RWPE1 (cell line): ENCODE results near the gene RTN3.
"Not testable (repeated sequence)": the region's sequence is repeated elsewhere in the genome, so short reads cannot be mapped to it uniquely, and the experiment has no call there.

ENCODE experiments used
- CTCF ChIA-PET: fragments of 350-600 bp; sonication (Branson Sonifier 250); formaldehyde crosslinking; extraction: SDS; loops from one replicate; lab custom pipeline; 2021; lab: Yijun Ruan, JAX
- POLR2A ChIA-PET: fragments of 400-600 bp; formaldehyde crosslinking; extraction: SDS; loops from one replicate; lab custom pipeline; 2020; ENCODE audit warnings: antibody characterized with exemption; ENCODE audit not compliant: low non-redundant PET; lab: Yijun Ruan, JAX
- DNase-seq: peaks from one replicate; pipeline ENCODE4 v3.0.0; 2012; ENCODE audit warnings: low spot score
- H3K27ac ChIP-seq: fragments of 450-650 bp; 2 replicates; pipeline ENCODE4 v1.5.1; 2017
- CTCF ChIP-seq: fragments of 450-650 bp; conservative IDR thresholded peaks from 2 replicates; pipeline ENCODE4 v1.5.1; 2017; ENCODE audit warnings: low read depth, mild to moderate bottlenecking

RTN3 gene

GRCh38 chr11:63680834-63681320, 423 bp upstream of the RTN3 start:
- ChIA-PET POLR2A (interaction anchor here (0.5 to 0.7 kb wide), 3 partner anchors 11 to 61 kb away, joined by 3 to 4 read pairs (median 3); no protein-coding TSS in a partner anchor), CTCF (interaction anchor here (0.6 kb wide), 1 partner anchor 48 kb away, joined by 6 read pairs; no protein-coding TSS in a partner anchor)
- no peak for TF ChIP-seq CTCF
- peak overlapping the region; percentile 95 for H3K27ac ChIP-seq
- DNase-seq, result peak; percentile 34

GRCh38 chr11:63682066-63683021, 1.0 kb downstream of the RTN3 start:
- 0 out of 2 replicates have a peak, but pooled peaks have one; percentile 9 for TF ChIP-seq CTCF
- ChIA-PET CTCF (interaction anchor here (0.6 to 1.4 kb wide), 5 partner anchors 10 to 166 kb away, joined by 3 to 5 read pairs (median 4); partner anchors contain the start of gene ATL3), POLR2A (interaction anchor here (0.5 kb wide), 1 partner anchor 798 kb away, joined by 6 read pairs; no protein-coding TSS in a partner anchor)
- peak; percentile 30 for DNase-seq
- H3K27ac ChIP-seq, result peak overlapping the region; percentile 95

- CTCF ChIA-PET, result interaction anchor here (1.4 kb wide), 1 partner anchor 55 kb away, joined by 4 read pairs; no protein-coding TSS in a partner anchor
- DNase-seq, result no peak
- no peak overlapping the region for H3K27ac ChIP-seq
- POLR2A ChIA-PET, result no interaction called here
- TF ChIP-seq CTCF, result no peak
Observed at GRCh38 chr11:63683133-63683991, 2.1 kb downstream of the RTN3 start.

GRCh38 chr11:63685158-63685721, 3.9 kb downstream of the RTN3 start:
- CTCF ChIA-PET, DNase-seq, POLR2A ChIA-PET, H3K27ac ChIP-seq: not testable (repeated sequence)

GRCh38 chr11:63686926-63687325, 5.6 kb downstream of the RTN3 start:
- ChIA-PET CTCF (interaction anchor here (1.1 kb wide), 1 partner anchor 51 kb away, joined by 4 read pairs; no protein-coding TSS in a partner anchor), POLR2A (no interaction called here)
- no peak for TF ChIP-seq CTCF
- no peak for DNase-seq
- peak overlapping the region; percentile 60 for H3K27ac ChIP-seq

GRCh38 chr11:63687845-63688244, 6.5 kb downstream of the RTN3 start:
- TF ChIP-seq CTCF, result no peak
- ChIA-PET CTCF (no interaction called here), POLR2A (no interaction called here)
- H3K27ac ChIP-seq, result peak overlapping the region; percentile 42; the same call in 1 of the 2 replicates
- DNase-seq, result no peak
